H1 (cell line): ENCODE measurements around the gene ADD2.

Experiments used
- POLR2AphosphoS5 ChIP-seq: IDR thresholded peaks from 2 replicates; pipeline ENCODE4 v1.6.1; 2011; ENCODE audit warnings: low read depth, low read length
- SRF ChIP-seq: IDR thresholded peaks from 2 replicates; pipeline ENCODE4 v1.6.1; 2011; ENCODE audit warnings: mild to moderate bottlenecking, low read depth, low read length, moderate library complexity

DNA sequence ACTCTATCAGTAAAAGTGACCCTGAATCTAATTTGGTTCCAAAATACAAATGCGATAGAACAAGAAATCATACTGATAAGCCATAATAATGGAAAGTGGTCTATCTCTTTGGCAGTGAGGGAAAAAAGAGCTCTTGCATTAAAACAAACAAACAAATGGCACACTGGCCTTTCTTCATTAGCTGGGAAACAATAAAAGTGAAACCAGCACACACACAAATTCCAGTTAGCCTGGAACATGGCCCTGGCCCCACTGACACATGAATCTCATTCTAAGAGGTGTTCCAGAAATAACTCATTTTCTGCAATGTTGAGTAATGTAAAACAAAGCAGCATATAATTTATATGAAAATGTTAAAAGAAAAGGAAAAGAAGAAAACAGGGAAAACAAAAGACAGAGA, 135.0 kb downstream of the ADD2 start:
- TF ChIP-seq POLR2AphosphoS5 (no peak), SRF (no peak)
